ENCODE data around the gene HDHD5.

The HDHD5 gene

GRCh38 chr22:17119481-17120202, 39.4 kb downstream of the HDHD5 start:
- DNase-seq: peak; percentile 52

GRCh38 chr22:17118342-17118741, 40.7 kb downstream of the HDHD5 start:
- no peak for DNase-seq

- DNase-seq: no peak
Measured at GRCh38 chr22:17117890-17118289, 41.2 kb downstream of the HDHD5 start.

GRCh38 chr22:17117400-17117799, 41.7 kb downstream of the HDHD5 start:
- DNase-seq: no peak

GRCh38 chr22:17116572-17117330, 42.3 kb downstream of the HDHD5 start:
- DNase-seq: no peak

GRCh38 chr22:17115945-17116565, 43.0 kb downstream of the HDHD5 start:
- no peak for DNase-seq

DNA sequence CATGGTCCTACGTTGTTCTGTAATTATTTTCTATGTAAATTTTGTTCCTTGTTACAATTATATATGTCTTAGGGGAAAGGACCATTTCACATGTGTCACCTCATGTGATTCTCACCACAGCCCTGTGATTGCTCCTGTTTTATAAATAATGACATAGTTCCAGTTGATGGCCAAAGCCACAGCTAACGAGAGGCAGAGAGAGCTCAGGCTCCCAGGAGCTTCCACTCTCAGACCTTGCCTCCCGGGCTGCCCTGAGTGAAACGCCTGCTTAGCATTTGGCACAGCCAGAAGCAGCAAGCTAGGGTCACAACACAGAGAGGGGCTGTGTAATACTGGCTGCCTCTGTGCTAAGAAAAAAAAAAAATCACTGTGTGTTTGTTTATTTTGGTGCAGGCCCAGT, 43.8 kb downstream of the HDHD5 start:
- DNase-seq: no peak

GRCh38 chr22:17114898-17115235, 44.2 kb downstream of the HDHD5 start:
- no peak for DNase-seq

GRCh38 chr22:17114173-17114897, 44.7 kb downstream of the HDHD5 start:
- no peak for DNase-seq

- no peak for DNase-seq
Measured at GRCh38 chr22:17113600-17113999, 45.5 kb downstream of the HDHD5 start.

DNA sequence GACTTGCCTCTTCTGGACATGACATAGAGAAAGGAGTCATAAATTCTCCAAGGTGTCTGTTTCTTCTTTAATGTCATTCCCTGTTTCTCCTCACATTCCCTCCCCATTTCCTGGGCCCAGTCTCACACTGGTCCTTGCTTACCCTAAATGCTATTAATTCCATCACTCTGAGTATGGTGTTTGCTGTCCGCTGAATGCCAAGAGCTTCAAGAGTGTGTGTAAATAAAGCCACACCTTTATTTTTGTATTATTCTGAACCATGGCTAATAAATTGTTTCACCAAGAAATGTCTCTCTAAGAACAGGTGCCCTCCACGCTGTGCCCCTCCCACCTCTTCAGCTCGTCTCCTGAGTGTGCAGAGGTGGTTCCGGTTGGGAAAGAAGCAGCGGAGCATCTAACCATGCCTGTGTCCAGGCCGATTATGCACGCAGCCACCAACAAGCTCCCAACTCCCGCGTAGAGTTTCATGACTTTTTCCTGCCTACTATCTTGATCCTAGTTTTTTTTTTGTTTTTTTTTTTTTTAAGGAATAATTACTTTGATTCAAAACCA, 46.5 kb downstream of the HDHD5 start:
- DNase-seq: no peak

DNA sequence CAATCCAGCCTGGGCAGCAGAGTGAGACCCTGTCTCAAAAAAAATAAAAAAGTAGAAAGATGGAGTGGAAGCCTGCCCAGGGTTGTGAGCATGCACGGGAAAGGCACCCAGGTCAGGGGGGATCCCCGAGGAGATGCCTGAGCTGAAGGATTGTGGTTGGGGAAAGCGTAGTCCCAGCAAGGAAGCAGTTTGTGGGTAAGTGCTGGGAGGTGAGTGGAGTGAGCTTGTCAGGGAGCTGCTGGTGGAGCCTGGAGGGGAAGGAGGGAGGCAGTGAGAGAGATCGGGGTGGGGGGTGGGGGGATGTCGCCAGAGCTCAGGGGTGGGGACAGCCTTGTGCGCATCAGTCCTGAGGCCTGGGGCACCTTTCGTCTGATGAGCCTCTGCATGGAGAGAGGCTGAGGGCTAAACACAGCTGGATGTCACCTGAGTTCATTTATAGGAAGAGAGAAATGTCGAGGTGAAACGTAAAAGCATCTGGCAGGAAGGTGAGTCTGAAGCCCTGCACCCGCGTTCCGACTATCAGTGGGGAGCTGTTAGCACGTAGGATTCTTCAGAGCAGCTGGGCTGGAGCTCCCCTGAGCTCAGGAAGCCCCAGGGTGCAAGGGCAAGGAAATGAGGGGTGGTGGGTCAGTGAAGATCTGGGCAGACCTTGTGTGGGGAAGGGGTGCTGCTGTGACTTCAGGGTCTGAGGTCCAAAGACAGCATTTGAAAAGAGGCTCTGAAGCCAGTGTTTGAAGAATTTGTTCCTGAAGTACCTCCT, 48.1 kb downstream of the HDHD5 start:
- DNase-seq: no peak

DNA sequence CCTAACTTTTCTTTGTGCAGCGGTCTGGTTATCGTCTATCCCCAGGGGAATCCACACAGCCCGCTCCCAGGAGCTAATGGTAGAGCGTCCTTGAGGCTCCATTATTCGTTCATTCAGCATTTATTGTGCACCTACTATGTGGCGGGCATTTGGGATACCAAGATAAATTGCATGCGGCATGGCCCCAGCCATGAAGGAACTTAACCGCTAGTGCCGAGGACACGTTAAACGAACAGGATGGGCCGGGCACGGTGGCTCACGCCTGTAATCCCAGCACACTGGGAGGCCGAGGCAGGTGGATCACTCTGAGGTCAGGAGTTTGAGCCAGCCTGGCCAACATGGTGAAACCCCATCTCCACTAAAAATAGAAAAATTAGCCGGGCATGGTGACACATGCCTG, 49.1 kb downstream of the HDHD5 start:
- no peak for DNase-seq

DNA sequence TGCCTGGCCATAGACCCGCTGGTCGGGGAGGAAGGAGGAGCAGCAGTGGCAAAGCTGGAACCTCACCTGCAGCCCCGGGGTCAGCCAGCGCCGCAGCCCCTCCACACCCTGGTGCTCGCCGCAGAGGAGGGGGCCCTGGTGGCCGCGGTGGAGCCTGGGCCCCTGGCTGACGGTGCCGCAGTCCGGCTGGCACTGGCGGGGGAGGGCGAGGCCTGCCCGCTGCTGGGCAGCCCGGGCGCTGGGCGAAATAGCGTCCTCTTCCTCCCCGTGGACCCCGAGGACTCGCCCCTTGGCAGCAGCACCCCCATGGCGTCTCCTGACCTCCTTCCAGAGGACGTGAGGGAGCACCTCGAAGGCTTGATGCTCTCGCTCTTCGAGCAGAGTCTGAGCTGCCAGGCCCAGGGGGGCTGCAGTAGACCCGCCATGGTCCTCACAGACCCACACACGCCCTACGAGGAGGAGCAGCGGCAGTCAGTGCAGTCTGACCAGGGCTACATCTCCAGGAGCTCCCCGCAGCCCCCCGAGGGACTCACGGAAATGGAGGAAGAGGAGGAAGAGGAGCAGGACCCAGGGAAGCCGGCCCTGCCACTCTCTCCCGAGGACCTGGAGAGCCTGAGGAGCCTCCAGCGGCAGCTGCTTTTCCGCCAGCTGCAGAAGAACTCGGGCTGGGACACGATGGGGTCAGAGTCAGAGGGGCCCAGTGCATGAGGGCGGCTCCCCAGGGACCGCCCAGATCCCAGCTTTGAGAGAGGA, 49.8 kb downstream of the HDHD5 start:
- no peak for DNase-seq

DNA sequence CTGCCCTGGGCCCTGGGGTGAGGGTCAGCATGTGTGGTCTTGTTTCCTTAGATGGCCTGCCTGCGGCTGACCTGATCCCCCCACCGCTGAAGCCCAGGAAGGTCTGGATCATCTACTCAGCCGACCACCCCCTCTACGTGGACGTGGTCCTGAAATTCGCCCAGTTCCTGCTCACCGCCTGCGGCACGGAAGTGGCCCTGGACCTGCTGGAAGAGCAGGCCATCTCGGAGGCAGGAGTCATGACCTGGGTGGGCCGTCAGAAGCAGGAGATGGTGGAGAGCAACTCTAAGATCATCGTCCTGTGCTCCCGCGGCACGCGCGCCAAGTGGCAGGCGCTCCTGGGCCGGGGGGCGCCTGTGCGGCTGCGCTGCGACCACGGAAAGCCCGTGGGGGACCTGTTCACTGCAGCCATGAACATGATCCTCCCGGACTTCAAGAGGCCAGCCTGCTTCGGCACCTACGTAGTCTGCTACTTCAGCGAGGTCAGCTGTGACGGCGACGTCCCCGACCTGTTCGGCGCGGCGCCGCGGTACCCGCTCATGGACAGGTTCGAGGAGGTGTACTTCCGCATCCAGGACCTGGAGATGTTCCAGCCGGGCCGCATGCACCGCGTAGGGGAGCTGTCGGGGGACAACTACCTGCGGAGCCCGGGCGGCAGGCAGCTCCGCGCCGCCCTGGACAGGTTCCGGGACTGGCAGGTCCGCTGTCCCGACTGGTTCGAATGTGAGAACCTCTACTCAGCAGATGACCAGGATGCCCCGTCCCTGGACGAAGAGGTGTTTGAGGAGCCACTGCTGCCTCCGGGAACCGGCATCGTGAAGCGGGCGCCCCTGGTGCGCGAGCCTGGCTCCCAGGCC, 50.6 kb downstream of the HDHD5 start:
- DNase-seq: no peak

GRCh38 chr22:17107547-17107810, 51.6 kb downstream of the HDHD5 start:
- DNase-seq: no peak

- DNase-seq: peak; percentile 37
Measured at GRCh38 chr22:17106785-17107546, 52.1 kb downstream of the HDHD5 start.

DNA sequence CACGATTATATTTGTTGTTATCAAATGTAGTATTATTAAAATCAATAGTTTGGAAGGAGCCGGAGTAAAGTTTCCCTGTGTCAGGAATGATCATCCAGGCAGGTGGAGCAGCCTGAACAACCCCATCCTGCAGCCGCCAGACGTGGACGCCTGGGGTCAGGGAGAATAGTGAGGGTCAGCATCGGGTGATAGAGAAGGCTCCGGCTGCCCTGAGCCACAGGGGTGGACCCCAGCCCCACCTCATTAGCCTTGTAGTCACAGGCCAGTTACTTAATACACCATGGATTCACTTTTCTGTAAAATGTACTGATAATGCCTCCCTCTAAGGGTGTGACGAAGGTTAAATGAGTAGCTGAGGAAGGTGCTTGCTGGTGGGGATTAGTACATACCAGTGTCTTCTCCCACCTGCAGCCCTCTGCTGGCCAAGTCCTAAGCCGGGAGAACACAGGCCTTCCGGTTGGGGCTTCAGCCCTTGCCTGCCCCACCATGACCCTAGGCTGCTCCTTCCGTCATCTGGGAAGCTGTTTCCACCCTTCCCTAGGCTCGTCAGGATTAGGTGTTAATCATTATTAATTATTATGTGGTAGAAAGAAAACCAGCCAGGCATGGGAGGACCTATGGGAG, 52.8 kb downstream of the HDHD5 start:
- no peak for DNase-seq
